Panc1 (cell line): ENCODE data around the gene OR4N5. TPM values are rescaled to one million over a fixed set of nuclear protein-coding genes. Genes with fewer than 3 reads are reported as not detected.
"Not testable (repeated sequence)": the region's sequence is repeated elsewhere in the genome, so short reads cannot be mapped to it uniquely, and the experiment has no call there.

Experiments
- ATAC-seq: fragments of 200-7000 bp; cut with Tn5 transposase; 2 replicates; pipeline ENCODE4 v1.9.1; 2020; ENCODE audit warnings: mild to moderate bottlenecking, moderate library complexity
- BruUV-seq: library from RNA; stranded (reverse); fragments of 400-500 nt; replicated peaks from 2 replicates; lab custom pipeline; 2021; lab: Mats Ljungman, UMichigan
- CTCF ChIA-PET: fragments of 300-600 bp; sonication (Branson Sonifier 250); formaldehyde crosslinking; loops from one replicate; lab custom pipeline; 2022; ENCODE audit warnings: antibody characterized with exemption; lab: Charles Lee
- POLR2A ChIA-PET: fragments of 300-600 bp; sonication (Branson Sonifier 250); formaldehyde crosslinking; loops from one replicate; lab custom pipeline; 2022; ENCODE audit warnings: antibody characterized with exemption; lab: Charles Lee
- DNase-seq: peaks from one replicate; pipeline ENCODE4 v3.0.0-alpha.2; 2010; ENCODE audit warnings: low read depth, low spot score
- H3K27ac ChIP-seq: 2 replicates; pipeline ENCODE4 v1.5.1; 2011; ENCODE audit warnings: mild to moderate bottlenecking, low read length, inconsistent platforms
- H3K27me3 ChIP-seq: fragments of 200-500 bp; sonication (Bioruptor generic); 2 replicates; pipeline ENCODE4 v1.6.0; 2014; ENCODE audit warnings: low read length, inconsistent platforms; ENCODE audit not compliant: control insufficient read depth, insufficient read depth
- H3K36me3 ChIP-seq: fragments of 200-500 bp; sonication (Bioruptor generic); 2 replicates; pipeline ENCODE4 v1.5.1; 2014; ENCODE audit warnings: inconsistent platforms, mild to moderate bottlenecking, low read length, moderate library complexity; ENCODE audit not compliant: control insufficient read depth, insufficient read depth
- H3K4me1 ChIP-seq: 2 replicates; pipeline ENCODE4 v1.5.1; 2011; ENCODE audit warnings: inconsistent platforms, mild to moderate bottlenecking, low read length, moderate library complexity; ENCODE audit not compliant: control insufficient read depth, insufficient read depth
- H3K4me3 ChIP-seq, 2 experiments: 2 replicates each; pipeline ENCODE4 v1.5.1; 2011 to 2012; ENCODE audit warnings: low read depth in 2 of 2, low read length in 2 of 2, mild to moderate bottlenecking in 2 of 2, inconsistent platforms in 1 of 2, moderate library complexity in 1 of 2
- H3K9me3 ChIP-seq: fragments of 200-500 bp; sonication (Bioruptor generic); 2 replicates; pipeline ENCODE4 v1.5.1; 2014; ENCODE audit warnings: low read depth, mild to moderate bottlenecking, inconsistent platforms, low read length, moderate library complexity; ENCODE audit not compliant: control insufficient read depth, insufficient read depth
- CTCF ChIP-seq: fragments of 450-650 bp; IDR thresholded peaks from 2 replicates; pipeline ENCODE4 v1.5.1; 2017; ENCODE audit warnings: mild to moderate bottlenecking
- POLR2AphosphoS5 ChIP-seq: IDR thresholded peaks from 2 replicates; pipeline ENCODE4 v1.6.1; 2012; ENCODE audit warnings: mild to moderate bottlenecking, low read depth, low read length, moderate library complexity
- REST ChIP-seq, 2 experiments: IDR thresholded peaks; 2 replicates each; pipeline ENCODE4 v1.6.1; 2011 to 2012; ENCODE audit warnings: low read depth in 2 of 2, control low read depth in 1 of 2, low read length in 1 of 2, mild to moderate bottlenecking in 1 of 2, moderate library complexity in 1 of 2; ENCODE audit not compliant: insufficient read depth in 1 of 2
- SIN3A ChIP-seq: IDR thresholded peaks from 2 replicates; pipeline ENCODE4 v1.6.1; 2012; ENCODE audit warnings: low read depth, mild to moderate bottlenecking, low read length, moderate library complexity, borderline replicate concordance; ENCODE audit not compliant: insufficient read depth
- TCF7L2 ChIP-seq: IDR thresholded peaks from 2 replicates; pipeline ENCODE4 v1.6.1; 2011; ENCODE audit warnings: mild to moderate bottlenecking, low read depth, low read length, inconsistent platforms
- in situ Hi-C: cut with HindIII; loops from 2 replicates; pipeline ENCODE4 v1.10.0; 2016; ENCODE audit warnings: low sequenced_read_pairs, low pct_unique_long_range_greater_than_20kb
- intact Hi-C: fragments of 100-400 bp; cut with micrococcal nuclease; formaldehyde crosslinking; loops from one replicate; pipeline ENCODE4 v1.10.0; 2022; ENCODE audit not compliant: unreplicated experiment
- total RNA-seq: library from RNA; stranded (reverse); gene quantifications from one replicate; pipeline ENCODE4 v1.2.1, GENCODE V29; 2021; ENCODE audit not compliant: unreplicated experiment

The OR4N5 gene
- total RNA-seq, 1 experiment from 2014 or later: not detected

- POLR2A ChIA-PET: no interaction called here
These were observed 45.2 kb upstream of the OR4N5 start for GRCh38 chr14:20093442-20093841.

GRCh38 chr14:20098926-20099770, 39.5 kb upstream of the OR4N5 start:
- H3K36me3 ChIP-seq, H3K9me3 ChIP-seq, H3K27ac ChIP-seq, BruUV-seq, CTCF ChIA-PET, in situ Hi-C loops, H3K4me1 ChIP-seq, POLR2A ChIA-PET, intact Hi-C loops, H3K27me3 ChIP-seq, ATAC-seq, DNase-seq, H3K4me3 ChIP-seq: not testable (repeated sequence)

More at GRCh38 chr14:20093442-20093841, 45.2 kb upstream of the OR4N5 start:
- DNase-seq (no peak), ATAC-seq (no peak)
- Histone ChIP-seq H3K9me3 (no peaks in the 10 kb centered on the region), H3K27ac (no peak overlapping the region), H3K4me3 (no peak overlapping the region), H3K4me1 (no peaks in the 10 kb centered on the region), H3K36me3 (no peaks in the 10 kb centered on the region), H3K27me3 (no peaks in the 10 kb centered on the region)
- TF ChIP-seq SIN3A: no peak
- no peak for TF ChIP-seq CTCF
- no peak for TF ChIP-seq POLR2AphosphoS5
- TF ChIP-seq TCF7L2: no peak
- CTCF ChIA-PET: no interaction called here
- BruUV-seq: no TSS peak
- intact Hi-C loops: no loop called here
- in situ Hi-C loops: no loop called here

- intact Hi-C loops (no loop called here), in situ Hi-C loops (no loop called here)
- Histone ChIP-seq H3K27me3 (no peaks in the 10 kb centered on the region), H3K4me3 (no peak within 1 kb of the TSS), H3K27ac (no peak within 1 kb of the TSS), H3K36me3 (no peaks in the 10 kb centered on the region), H3K4me1 (no peaks in the 10 kb centered on the region), H3K9me3 (no peaks in the 10 kb centered on the region)
- TF ChIP-seq POLR2AphosphoS5 (no peak), SIN3A (no peak), CTCF (no peak), TCF7L2 (no peak), REST (IDR thresholded peaks at IDR 0.05; ENCODE audit: insufficient read depth in 1 of 2, low read depth in 2 of 2, low read length in 1 of 2) (no peak)
- no TSS peak for BruUV-seq
- DNase-seq: no peak
- ATAC-seq: no peak
- POLR2A ChIA-PET: no interaction called here
- CTCF ChIA-PET: no interaction called here
These were observed 28.2 kb upstream of the OR4N5 start, which contains the start of gene OR4K17 for GRCh38 chr14:20110438-20110837. Gene OR4K17 (plus strand): TSS chr14:20110739. CDS start chr14:20117500, 6,761 bp downstream.
